Activated CD4-positive, alpha-beta T cell treated with anti-CD3 and anti-CD28 coated beads, Interleukin-2, amount 50 U/mL, for 48 hours (primary cell): ENCODE results near the gene SGIP1.

Experiments used
- DNase-seq, 2 experiments: peaks; one replicate each; pipeline ENCODE4 v3.0.0-alpha.2; 2020

Gene SGIP1, protein sequence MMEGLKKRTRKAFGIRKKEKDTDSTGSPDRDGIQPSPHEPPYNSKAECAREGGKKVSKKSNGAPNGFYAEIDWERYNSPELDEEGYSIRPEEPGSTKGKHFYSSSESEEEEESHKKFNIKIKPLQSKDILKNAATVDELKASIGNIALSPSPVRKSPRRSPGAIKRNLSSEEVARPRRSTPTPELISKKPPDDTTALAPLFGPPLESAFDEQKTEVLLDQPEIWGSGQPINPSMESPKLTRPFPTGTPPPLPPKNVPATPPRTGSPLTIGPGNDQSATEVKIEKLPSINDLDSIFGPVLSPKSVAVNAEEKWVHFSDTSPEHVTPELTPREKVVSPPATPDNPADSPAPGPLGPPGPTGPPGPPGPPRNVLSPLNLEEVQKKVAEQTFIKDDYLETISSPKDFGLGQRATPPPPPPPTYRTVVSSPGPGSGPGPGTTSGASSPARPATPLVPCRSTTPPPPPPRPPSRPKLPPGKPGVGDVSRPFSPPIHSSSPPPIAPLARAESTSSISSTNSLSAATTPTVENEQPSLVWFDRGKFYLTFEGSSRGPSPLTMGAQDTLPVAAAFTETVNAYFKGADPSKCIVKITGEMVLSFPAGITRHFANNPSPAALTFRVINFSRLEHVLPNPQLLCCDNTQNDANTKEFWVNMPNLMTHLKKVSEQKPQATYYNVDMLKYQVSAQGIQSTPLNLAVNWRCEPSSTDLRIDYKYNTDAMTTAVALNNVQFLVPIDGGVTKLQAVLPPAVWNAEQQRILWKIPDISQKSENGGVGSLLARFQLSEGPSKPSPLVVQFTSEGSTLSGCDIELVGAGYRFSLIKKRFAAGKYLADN

DNA sequence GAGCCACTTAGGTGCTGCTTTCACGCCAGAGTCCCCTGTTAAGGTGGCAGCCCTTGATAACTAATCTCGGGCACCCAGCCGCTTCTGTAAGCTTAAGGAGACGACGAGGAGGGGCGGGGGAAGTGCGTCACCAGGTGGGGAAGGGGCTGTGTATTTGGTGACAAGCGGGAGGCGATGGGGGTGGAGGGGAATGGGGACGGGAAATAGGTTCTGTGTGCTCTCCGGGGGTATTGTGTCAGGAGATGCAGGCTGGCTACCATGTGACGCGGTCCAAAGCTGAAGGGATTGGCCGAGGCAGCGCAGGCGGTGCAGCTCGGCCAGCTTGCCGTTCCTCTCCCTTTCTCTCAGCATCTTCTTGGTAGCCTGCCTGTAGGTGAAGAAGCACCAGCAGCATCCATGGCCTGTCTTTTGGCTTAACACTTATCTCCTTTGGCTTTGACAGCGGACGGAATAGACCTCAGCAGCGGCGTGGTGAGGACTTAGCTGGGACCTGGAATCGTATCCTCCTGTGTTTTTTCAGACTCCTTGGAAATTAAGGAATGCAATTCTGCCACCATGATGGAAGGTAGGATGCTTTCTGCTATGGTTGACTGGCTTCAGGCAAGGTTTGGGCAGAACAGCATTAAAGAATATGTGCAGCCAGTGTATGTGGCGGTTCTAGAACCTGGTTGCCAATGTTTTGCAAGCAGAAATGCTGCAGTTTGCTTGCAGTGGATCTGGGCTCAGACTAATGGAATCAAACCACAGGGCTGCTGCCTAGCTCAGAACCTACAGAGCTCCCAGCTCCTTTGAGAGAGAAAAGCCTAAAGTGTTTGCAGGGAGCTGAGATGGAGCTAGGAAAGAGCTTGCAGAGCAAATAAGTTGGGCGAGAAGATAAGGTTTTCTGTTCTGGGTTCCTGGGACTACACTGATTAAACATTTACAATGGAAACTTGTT, at the start of gene SGIP1:
SGIP1 (plus strand) TSS at position 350 of the 937 bp plus-strand sequence; CDS start at position 556, 206 bp downstream.
- DNase-seq = peak in 1 of 2 experiments; percentile 7

DNA sequence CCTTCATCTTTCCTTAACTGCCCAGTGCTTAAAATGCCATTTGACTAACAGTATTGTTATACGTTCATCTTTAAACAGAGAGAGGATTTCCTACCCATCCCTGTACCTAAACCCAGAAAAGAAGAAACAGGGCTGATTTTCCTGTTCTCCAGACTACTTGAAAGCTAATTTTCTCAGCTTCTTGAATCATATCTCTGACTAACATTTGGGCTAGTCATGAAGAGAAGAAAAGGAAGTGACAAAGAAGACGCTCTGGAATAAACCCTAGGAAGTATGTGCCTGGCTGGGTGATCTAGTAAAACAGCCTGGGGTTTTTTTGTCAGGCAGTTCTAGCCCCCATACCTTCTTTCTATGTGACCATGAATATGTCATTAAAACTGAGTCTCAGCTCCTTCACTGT, 44.8 kb upstream of the SGIP1 start:
- no peak for DNase-seq

DNA sequence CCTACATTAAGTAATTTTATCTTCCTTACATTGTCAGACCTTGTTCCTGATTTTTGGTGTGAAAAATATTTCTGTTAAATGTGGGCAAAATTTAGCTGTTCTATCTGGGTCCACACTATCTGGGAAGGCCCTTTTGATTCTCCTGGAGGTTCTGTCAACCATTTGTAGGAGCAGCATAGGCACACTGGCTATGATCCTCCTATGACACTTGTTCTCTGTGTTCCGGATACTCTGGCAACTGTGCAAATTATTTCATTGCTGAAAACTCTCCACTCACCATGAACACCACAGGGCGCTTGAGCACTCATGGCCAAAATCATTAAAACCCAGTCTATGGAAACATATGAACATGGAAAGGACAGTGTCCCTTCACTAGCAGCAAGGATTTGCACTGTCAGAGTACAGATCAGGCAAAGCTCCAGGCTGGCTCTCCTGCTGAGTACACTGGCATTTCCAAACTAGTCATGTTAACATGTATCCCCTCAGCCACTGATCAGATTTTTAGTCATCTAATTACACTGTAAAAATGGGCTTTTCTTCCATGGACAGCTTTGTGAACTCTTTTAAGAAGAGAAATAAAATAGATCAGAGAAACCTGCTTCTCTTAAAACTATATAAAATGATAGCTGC, 43.9 kb upstream of the SGIP1 start:
- no peak for DNase-seq

DNA sequence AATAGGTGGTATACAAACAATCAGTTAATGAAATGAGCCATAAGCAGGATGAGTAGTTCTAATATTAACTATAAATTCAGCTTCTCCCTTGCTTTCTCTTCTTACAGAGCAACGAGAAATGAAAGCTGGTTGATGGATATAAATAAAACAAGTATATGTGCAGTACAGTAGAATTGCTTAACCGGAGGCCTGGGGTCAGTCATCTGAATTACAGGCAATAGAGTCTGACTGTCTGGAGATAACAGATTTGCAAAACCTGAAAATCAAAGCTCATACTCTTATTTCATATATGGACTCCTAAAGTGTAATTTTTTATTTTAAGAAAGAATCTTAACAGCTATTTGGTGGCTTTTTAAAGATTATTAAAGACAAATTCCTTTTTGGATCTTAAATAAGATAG, 43.1 kb upstream of the SGIP1 start:
- no peak for DNase-seq

DNA sequence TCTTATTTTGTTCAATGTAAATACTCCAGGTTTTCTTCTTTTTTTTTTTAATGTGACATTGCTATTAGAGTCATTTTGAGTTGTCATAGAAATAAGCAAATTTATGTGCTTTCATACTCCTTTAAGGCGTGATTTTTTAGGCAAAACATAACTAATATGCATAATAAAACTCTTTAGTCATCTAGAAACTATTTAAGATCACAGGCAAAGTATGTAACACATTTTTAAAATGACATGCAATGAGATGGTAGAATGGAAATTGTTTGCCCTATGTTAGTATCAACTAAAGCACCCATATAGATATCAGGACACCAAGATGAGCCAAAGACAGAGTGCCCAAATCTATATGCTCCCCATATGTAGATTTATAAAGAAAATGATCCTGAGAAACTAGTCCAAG, 41.5 kb upstream of the SGIP1 start:
- no peak for DNase-seq

DNA sequence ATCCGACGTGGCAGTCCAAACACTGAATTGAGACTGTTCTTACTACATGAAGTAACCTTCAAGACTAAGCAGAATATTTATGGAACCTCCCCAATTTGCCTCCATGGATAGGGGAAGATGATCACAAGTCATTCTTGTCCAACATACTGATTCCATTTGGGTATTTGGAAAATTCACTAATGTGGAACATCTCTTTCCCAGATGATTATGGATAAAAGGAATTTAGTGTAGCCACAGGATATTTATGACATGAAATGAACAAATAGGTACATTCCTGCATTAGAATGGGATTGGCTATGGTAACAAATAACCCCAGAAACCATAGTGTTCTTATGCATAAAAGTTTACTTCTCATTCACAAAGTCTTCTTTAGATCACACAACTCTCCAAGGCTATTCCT, 40.2 kb upstream of the SGIP1 start:
- no peak for DNase-seq

DNA sequence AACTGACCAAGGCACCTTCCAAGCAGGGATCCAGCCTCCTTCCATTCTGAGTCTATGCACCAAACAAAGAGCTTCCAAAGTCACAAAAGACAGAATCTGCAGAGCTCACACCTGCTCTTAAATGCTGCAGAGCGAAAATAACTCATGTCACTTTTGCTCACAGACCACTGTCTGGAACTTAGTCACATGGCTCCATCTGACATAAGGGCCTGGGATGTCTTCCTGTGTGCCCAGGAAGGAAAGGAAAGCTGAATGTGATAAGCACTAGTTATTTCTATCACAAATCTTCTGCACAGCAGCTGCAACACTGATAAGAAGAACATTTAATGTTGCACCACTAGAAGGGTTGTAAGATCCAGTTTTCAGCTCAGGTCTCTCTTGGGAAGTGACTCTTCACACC, 39.5 kb upstream of the SGIP1 start:
- DNase-seq = no peak

DNA sequence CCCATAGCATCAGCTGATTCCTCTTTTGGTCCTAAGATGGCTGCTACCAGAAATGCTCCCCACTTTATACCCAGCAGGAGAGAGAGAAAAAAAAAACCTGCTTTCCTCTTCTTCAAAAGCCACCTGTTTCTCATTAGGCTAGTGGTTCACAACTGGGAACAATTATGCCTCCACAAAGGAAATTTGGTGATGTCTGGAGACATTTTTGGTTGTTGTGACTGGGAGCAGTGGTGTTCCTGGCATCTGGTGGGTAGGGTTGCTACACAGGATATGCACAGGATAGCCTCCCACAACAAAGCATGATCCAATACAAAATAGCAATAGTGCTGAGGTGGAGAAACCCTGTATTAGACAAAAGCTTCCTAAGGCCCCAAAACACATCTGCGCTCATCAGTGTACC, 38.5 kb upstream of the SGIP1 start:
- no peak for DNase-seq

DNA sequence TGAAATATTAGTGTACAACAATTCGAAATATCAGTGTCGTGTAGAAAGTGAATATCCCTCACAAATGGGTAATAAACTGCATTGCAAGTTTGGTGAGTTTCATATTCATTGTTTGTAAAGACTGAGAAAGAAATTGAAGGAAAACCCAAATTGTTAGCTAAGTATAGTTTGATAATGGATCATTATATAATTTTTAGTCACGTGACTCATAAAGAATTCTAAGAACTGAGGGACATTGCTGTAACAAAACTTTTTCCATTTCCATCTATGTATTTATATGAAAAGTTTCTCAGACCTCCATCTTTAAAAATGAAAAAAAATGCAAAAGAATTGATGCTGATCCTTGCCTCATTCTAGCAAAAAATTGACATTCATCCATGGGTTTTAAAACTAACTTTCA, 36.0 kb upstream of the SGIP1 start:
- no peak for DNase-seq

DNA sequence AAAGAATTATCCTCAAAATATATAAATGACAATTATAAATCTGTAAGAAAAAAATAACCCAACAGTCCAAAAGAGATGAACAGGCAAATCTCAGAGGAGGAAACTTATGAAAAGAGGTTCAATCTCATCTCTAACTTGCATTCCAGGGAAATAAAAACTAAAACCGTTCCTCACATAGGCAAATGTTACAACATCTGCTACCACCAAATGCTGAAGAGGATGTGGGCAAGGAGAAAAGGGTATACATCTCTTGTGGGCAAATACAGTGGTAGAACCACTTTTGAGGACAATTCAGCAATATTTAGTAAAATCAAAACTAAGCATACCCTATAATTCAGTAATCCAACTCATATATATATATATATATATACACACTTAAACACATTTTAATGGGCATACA, 33.7 kb upstream of the SGIP1 start:
- no peak for DNase-seq

DNA sequence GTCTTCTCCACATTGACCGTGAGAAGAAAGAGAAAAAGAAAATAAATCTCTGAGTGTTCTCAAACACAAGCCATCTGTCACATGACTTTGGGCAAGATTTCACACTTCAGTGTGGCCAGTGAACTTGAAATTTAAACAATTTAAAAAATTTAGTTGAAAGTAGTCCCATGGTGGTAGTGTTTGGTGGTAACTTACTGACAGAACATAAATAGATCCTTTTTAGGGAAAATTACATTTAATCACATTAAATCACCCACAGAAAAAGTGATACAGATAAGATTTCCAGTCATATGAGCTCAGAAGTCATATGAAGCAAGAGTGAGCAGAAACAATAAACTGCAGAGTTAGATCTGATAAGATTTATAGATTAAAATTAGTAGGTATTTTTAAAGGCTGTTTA, 31.9 kb upstream of the SGIP1 start:
- no peak for DNase-seq

DNA sequence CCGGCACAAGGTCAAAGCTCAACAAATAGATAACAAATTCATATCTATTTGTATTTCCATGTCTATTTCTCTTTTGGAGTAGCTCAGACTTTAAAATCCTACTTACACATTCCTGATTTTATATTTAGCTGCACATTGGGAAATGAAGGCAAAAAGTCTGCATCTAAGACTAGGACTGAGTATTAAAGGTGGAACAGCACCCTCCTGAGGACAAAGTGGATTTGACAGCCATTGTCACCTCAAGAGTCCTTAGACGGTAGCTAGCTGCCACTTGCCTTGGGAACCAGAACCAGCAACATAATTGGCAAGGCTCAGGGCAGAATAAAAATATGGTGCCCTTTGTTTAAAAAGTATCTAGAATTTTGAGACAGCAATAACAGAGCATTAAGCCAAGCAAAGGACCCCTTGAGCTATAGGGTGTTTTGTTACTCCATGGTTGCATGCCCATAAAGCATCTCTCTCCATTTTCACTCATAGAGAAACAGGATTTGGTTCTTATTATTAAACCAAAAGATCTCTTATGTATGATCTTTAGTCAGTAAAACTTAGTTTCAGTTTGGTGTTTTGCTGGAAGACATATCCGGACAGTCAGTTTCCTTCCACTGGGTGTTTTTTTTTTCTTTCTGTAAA, 30.0 kb upstream of the SGIP1 start:
- DNase-seq = peak; percentile 28 to 49

DNA sequence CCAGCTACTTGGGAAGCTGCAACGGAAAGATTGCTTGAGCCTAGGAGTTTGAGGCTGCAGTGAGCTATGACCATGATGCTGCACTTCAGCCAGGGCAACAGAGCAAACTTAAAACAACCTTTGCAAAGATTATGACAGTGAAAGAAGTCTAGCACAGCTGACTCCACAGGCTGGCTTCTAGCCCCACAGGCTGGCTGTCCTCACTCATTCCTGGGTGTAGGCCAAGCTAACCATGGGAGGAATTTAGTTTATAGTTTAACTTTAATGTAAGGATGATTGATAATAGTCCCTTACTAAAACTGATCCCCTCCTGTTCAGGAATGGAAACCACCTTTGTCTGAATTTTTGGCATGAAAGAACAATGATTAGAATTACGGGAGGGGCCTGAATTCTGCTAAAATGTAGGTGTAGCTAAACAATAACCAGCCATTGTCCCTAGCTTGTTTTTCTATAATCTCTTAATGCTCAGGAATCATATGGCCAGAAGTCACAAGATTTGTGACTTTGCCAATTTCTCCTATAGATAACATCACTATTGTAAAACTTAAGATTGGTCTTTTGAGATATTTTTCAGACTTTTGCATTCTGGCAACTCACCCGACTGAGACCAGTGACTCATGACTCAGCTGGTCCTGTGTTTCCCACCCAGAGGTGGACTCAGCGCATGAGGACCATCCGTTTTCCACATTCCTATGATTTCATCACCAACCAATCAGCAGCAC, 28.1 kb upstream of the SGIP1 start:
- no peak for DNase-seq

DNA sequence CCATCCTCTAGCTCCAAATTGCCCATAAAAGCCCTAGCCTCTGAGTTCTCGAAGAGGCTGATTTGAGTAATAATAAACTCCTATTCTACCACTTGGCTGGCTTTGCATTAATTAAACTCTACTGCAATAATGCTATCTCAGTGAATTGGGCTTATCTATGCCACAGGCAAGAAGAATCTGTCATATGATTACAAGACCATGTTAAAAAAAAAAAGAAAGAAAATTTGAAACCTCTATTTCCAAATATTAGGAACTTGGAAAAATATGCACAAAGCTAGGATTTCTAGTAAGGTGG, 27.6 kb upstream of the SGIP1 start:
- no peak for DNase-seq

DNA sequence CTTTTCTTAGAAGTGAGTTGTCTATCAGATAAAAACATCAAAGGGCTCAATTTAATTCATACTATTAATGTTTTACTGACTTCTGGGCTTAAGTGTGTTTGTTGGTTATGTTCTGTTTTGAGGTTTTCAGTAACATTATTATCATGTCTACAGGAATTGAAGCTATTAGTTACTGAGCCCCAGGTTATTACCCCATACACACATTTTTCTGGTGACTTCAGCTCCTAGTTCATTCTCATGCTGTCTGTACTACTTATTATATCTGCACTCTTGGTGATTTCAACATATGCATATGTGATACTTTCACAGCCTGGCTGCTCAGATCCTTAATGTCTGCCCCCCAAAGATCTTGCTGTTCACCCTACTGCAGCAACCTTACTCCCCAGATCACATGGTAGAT, 27.0 kb upstream of the SGIP1 start:
- DNase-seq = no peak

DNA sequence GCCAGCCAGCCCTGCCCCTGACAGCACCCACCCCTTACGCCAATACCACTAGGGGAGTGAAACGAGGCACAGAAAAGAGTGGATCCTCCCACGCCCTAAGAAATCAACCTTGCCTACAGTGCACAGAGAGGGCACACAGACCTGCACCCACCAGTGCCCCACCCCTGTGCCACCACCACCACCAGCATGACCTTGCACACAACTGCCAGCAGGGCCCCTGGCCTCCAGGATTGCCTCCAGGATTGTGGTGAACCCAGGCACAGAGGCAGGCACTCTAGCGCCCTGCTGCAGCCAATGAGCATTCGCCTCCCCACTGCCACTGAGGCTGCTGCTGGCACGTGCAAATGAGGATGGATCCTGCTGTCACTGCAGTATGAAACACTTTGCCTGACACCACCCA, 23.5 kb upstream of the SGIP1 start:
- DNase-seq = no peak

DNA sequence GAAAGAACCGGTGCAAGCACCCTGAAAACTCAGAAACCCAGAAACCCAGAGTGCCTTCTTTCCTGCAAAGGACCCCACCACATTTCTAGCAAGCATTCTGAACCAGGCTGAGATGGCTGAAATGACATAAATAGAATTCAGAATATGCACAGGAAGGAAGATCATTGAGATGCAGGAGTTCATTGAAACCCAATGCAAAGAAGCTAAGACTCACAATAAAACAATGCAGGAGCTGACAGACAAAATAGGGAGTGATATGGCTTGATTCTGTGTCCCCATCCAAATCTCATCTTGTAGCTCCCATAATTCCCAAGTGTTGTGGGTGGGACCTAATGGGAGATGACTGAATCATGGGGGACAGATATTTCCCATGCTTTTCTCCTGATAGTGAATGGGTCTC, 22.8 kb upstream of the SGIP1 start:
- DNase-seq = no peak

DNA sequence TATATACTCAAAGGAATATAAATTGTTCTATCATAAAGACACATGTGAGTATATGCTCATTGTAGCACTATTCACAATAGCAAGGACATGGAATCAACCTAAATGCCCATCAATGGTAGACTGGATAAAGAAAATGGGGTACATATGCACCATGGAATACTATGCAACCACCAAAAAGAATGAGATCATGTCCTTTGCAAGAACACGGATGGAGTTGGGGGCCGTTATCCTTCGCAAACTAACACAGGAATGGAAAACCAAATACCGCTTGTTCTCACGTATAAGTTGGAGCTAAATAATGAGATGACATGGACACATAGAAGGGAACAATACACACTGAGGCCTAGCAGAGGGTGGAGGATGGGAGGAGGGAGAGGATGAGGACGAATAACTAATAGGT, 16.0 kb upstream of the SGIP1 start:
- no peak for DNase-seq

DNA sequence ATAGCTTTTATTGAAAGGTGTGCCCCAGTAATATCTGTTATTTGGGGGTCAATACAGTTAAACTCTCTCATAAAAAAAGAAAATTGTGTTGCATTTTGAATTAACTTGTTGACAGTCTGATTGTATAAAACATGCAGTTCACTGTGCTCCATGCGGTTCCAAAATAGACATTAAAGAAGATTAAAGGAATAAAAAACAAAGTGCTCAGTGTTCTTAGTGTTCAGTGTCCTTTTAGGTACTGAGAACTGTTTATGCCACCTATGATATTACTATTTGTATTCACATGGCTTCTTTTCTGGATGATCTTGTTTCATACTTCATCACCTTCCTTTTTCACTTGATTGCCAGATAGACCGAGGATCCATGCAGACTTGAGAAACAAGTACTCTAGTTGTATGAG, 15.3 kb upstream of the SGIP1 start:
- DNase-seq = no peak

DNA sequence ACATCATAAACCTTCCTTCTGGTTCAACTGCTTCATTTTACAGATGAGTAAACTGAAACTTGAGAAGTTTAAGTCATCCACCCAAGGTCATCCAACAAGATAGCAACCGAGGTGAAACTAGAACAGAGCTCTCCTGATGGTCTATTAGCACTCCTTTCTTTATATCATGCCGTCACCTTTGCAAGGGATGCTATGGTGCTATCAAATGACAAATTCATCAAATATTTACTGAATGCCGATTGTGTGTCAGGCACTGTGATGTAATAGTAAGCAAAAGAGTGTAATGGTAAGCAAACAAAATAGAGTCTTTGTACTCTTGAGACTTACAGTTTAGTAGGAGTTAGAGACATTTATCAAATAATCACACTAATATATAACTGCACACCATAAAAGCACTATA, 14.0 kb upstream of the SGIP1 start:
- DNase-seq = no peak

DNA sequence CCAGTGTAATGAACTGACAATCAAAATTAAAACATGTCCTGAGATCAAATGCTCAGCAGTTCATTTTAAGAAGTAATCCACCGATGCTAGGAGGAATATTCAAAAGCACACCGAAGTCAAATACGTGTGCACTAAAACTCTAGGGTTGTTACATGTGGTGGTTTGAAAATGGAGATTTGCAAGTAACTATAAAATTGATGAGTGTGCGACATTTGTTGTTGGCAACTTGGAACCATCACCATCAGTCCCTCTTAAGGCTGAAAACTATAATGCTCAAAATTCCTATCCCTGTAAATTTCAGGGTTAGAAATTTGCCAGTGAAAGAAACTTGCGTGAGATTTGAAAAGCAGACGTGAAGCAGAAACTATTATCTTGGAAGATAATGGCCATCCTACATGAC, 13.3 kb upstream of the SGIP1 start:
- DNase-seq = no peak
